Hypothalamus (tissue), 51 donors: ENCODE data around the gene ATXN1.
"Not testable (repeated sequence)": the region's sequence is repeated elsewhere in the genome, so short reads cannot be mapped to it uniquely, and the experiment has no call there.

Experiments
- DNase-seq, 51 donors: peaks; one replicate each; lab custom pipeline; 2025; lab: John Stamatoyannopoulos, UW

Gene ATXN1

DNA sequence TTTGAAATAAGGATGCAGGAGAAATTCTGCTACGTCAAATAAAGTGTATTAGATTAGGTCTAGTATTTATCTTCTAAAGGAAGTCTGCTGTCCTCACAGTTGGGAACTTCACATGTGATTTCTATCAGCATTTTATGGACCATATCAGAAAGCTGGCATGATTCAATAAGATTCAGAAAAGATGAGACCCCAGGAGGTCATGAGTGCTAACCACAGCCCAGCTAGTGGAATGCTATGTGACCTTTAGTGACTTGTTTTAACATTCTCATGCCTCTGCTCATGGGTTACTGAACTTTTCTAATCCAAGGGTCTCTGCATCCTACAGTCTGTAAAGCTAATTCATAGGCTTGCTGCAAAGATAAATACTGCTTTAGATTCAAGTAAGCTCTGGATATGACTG, 372.8 kb downstream of the ATXN1 start:
- no peak for DNase-seq

DNA sequence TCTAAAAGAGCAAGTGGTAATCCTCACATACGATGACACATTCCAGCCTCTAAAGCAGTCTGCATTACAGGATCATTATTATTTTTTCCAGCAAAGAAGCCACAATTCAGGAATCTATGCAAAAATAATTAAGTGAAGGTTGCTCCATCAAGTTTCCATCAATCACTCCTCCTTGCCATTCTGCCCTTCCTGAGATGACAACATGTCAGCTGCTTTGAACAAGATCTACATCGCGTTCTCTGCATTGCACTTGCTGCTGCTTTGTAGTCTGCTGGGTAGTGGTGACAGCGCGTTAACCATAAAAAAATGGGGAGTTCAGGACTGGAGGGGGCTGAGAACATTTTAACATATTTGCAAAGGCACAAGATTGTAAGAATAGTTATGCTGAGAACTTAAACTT, 375.2 kb downstream of the ATXN1 start:
- DNase-seq, result no peak

DNA sequence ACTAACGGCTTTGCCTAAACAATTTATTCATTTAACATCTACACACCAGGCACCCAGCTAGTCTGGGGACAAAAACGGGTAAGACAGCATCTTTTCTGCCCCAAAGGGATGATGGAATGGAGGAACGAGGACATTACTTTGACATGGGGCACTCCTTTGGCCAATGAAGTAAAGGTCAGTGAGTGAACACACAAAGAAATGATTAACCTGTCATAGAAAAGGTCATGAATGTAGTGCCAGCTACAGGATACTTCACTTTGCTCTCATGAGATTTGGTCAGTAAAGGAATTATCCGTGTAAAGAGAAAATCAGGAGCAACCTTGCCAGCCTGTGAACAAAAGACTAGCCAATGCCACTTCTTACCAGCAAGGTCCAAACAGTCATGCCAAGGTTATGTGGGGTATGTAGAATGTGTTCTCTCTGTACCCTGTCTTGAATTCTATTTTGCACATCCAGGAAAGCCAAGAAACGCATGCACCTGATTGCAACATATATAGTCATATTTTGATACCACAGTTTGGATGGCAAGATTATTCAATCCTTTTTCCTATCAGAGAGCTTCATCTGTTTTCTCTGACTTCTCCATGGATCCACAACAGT, 377.6 kb downstream of the ATXN1 start:
- DNase-seq, result no peak

DNA sequence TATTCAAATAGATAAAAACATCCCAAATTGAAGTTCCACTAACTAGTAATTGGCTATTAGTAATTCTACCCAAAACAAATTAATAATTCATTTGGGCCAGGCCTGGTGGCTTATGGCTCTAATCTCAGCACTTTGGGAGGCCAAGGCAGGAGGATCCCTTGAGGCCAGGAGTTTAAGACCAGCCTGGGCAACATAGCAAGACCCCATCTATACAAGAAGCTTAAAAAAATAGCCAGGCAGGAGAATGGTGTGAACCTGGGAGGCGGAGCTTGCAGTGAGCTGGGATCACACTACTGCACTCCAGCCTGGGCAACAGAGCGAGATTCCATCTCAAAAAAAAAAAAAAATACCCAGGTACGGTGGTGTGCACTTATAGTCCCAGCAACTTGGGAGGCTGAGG, 379.3 kb downstream of the ATXN1 start:
- DNase-seq, result not testable (repeated sequence)

DNA sequence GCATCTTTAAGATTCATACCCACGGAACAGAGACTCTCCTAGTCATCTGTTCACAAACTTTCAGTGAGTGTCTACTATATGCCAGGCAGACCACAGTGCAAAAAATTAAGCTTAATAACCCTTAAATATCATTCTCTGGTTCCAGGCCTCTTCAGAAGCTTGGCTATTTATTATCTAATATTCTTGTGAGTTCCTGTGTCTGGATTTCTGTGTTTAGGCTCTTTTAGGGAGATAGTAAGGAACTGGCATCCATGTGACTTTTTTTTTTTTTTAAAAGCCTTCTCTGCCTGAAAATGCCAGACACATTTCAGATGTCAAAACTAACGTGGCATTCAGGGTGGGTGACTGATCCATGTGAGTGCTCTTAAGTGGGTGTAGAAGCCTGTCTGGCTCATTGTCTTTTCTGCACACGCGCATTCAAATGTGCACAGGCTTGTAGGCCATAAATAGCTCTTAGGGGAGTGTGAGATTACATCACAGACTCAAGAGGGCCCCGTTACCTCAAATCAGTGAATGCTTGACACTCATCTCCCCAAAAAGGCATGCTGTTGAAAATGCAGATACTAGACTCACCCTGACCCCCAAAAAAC, 380.9 kb downstream of the ATXN1 start:
- peak in 2 of 51 donors; percentile 38 to 42 for DNase-seq

DNA sequence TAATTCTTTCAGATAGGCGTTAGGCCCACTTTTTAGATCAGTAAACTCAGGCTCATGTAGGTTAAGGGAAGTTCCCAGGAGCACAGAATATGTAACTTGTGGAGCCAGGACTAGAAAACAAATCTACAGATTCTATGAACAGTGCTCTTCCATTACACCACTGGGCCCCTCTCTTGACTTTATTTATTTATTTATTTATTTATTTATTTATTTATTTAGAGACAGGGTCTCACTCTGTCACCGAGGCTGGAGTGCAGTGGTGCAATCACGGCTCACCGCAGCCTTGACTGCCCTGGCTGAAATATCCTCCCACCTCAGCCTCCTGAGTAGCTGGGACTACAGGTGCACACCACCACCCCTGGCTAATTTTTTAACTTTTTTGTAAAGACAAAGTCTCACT, 382.9 kb downstream of the ATXN1 start:
- not testable (repeated sequence) for DNase-seq

DNA sequence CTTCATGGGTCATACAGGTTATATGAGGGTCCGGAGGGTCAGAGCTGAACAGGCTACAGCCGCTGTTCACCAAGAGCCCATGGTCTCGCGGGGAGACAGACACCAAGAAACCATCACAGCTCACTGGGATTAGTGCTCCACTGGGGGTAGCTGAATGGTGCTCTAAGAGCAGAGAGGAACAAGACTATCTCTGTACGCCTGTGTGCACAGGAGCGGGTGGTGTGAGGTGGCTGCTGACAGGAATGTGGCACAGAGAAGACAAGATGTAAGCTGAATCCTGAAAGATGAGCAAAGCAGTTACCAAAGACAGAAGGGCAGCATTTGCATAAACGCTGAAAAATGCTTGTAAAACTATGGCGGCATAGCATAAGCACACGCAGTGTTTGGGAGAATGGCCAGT, 383.8 kb downstream of the ATXN1 start:
- no peak for DNase-seq

DNA sequence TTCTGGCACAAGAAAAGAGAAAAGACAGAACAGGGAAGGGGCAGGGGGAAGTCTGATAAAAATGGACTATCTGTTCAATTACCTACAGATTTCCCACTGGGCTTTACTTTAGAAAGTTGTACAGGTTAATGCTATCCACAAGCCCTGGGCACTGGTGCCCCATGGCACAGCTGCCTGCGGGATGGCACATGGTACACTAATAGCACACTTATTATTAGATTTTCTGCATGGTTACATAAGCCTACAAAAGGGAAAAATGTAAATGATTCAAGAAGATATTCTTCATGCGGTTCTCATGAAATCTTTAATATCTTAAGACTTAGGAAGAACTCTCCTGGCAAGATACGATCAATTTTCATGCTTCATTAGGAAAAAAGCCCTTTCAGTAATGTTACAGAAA, 385.4 kb downstream of the ATXN1 start:
- DNase-seq, result no peak

DNA sequence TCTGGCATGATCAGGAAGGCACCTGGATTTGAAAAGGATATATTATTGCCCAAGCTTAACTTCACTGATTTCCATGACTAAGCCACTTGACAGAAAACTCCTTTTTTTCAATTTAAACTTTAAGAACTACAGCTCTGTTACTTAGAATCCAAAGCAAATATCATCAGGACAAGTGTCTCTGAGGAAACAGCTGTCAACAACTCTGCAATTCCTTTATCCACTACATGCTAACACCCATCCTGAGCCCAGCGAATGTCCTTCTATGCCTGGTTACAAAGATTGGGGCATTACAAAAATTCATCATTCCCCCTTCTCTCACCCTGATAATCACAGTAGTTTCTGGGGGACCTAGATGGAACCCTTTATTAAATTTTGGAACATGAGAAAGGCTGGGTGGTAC, 386.1 kb downstream of the ATXN1 start:
- peak in 1 of 51 donors; percentile 75 for DNase-seq

DNA sequence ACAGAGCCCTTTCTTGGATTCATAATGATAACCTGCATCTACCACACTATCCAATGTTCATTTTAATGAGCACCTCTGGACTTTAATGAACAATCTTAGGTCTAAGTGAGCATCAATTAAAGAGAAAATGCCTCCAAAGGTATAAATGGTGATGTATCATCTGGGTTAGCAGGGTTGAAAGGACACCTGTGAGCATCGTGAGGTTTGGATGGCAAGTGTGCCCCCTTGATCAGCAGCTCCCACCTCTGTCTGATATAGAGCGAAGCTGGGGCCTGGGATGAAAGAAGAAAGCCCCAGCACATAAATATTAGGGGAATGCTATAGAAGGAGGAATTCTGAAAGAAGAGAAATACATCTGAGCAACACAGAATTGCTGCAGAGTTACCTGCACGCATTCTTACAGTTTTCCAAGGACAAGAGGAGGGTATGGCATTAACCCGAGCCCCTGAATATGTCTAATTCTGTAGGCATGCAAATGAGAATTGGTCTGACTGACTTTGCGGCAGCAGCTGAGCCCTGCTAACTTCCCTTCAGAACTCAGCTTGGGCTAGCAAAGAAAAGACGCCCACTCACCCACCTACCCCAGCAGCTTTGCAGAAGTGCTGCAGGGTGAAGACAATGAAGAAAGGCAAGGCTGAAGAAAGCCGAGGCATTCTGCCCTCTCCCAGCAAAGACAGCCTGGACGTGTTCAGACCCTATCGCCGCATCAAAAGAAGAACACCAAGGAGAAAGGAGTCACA, 386.6 kb downstream of the ATXN1 start:
- DNase-seq, result peak in 4 of 51 donors; percentile 3 to 75 (median 6)

DNA sequence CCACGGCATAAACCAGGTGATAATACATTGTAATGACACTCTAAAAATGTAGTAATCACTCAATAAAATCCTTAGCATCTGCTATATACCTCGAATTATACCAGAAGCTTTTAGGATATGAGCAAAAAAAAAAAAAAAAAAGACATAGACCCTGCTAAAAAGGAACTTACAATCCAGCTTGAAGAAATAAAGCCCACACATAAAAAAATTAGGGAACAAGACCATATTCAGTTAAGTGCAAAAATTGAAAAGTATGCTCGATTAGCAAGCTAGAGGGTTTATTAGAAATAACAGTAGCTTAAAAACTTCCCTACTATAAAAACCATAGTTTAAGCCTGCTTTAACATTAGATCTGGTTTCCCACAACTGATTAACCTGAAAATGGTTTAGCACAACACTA, 387.2 kb downstream of the ATXN1 start:
- no peak for DNase-seq

DNA sequence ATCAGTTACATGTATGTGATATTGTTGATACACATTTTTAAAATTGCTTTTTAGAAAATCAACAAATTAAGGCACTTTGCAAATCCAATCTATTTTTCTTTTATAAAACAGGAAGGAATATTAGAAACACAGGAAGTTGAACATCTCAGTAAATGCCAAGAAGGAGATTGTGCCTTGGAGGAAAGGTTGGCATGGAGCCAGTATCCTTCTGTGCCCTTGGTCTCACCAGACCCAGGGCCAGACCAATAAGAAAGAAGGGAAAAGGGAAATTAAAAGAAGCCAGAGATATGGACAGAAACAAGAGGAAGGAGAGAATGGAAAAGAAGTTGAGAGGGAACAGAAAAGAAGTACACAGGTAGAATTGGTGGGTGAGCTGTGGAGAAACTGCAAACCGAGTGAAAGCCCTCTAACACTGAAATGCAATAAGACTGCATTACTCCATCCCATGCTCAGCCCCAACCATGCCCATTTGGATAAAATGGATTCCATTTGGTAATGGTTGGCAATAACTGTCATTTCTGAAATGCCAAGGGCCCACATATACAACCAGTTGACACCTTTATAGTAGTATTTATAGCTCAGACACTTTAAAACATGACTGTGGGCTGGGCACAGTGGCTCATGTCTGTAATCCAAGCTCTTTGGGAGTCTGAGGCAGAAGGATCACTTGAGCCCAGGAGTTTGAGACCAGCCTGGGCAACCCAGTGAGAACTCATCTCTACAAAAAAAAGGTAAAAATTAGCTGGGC, 389.1 kb downstream of the ATXN1 start:
- no peak for DNase-seq

DNA sequence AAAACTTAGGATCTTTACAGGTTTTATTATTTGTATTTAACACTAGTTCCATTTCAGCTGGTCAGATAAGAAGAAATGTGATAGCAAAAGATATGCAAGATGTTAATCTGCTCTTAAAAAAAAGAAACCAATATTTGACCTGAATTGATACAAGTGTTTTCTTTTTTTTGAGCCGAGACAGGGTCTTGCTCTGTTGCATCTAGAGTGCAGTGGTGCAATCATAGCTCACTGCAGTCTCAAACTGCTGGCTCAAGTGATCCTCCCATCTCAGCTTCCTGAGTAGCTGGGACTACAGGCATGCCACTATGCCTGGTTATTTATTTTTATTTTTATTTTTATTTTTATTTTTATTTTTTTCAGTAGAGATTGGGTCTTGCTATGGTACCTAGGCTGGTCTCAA, 389.9 kb downstream of the ATXN1 start:
- DNase-seq, result no peak

DNA sequence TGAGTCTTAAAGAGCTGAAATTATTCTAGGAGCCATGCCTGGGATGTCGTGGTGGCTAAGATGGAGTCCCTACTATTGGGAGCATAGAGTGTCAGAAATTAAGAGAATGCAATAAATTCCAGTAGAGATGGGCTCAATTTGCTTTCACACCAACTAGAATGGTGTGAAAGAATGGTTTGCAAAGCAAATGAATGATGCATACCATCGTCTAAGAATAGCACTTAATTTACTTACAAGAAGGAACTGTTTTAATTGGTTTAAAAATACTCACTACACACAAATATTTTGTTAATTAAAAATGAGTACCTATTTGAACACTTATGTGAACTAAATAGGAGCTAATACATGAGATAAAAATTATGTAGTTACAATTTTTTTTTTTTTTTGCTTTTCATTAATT, 390.3 kb downstream of the ATXN1 start:
- DNase-seq, result no peak

DNA sequence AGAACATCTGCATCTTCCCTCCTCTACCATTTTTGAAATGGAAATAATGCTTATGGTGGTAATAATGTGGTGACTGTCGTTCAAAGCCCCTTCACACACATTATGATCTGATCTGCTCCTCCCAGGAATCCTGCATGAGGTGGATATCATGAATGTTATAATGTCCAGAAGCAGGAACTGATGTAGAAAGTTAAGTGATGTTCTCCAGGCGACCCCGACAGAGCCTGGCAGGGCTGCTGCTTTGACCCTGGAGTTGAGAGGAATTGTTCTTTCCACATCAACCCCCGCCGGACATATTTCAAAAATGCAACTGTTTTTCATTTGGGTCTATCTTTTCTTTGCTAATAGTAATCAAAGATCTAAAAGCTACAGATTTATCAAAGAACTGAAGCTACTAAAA, 391.3 kb downstream of the ATXN1 start:
- no peak for DNase-seq

DNA sequence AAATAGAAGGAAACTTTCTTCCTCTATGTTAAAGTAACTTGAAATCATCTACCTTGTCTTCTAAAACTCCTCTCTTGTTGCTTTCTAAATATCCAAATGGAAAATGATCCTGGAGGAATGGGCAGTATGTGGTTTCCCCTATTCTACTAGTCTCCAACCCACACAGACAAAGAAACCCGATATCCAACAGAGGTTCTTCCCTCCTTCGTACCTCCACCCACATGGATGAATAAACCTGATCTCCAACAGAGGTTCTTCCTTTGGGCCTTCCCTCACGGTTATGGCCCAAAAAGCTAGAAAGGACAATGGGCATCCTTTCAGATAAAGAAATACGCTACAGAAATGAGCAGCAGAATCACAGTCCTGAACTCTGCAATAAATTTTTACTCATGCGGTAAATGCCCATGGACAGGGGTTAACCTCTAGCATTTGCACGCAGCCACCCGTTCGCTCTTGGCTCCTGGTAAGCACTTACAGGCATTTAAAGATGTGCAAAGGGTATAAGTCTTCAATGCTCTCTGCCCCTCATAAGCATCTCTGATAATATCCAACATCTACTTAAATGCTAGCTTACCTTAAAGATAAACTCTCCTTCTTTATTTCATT, 392.0 kb downstream of the ATXN1 start:
- no peak for DNase-seq

DNA sequence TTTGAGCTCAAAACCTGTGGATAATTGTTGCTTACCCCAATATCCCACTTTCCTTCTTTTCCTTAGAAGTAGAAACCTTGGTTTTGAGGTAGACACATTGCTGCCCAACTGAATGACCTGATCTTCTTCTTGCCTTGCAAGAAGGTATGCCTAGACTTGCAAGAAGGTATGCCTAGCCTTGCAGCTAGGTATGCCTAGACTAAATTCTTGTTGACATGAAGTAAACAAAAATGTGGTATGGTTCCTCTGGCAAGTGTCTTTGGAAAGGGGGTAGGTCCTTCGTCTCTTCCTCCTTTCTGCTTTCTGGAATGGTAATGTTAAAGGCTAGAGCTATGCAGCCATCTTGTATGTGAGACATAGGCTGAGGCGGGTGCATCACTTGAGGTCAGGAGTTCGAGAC, 393.7 kb downstream of the ATXN1 start:
- no peak for DNase-seq

DNA sequence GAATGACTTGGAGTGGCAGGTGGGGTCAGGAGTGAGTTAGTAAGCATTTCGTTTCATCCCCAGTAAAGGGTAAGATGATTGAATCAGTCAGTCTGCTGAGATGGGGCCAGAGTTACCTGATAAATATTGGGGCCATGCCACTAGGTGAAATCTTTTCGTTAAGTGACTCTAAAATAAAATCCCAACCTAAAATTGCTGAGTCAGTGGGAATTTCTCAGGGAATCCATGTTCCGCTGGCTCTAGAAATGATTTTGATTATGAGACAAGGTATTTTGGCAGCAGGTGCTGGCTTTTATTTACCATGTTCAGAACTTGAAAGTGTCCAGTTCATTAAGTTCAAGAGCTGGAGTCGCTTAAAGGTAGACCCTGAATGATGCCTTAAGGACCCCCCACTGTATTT, 397.5 kb downstream of the ATXN1 start:
- DNase-seq, result no peak

DNA sequence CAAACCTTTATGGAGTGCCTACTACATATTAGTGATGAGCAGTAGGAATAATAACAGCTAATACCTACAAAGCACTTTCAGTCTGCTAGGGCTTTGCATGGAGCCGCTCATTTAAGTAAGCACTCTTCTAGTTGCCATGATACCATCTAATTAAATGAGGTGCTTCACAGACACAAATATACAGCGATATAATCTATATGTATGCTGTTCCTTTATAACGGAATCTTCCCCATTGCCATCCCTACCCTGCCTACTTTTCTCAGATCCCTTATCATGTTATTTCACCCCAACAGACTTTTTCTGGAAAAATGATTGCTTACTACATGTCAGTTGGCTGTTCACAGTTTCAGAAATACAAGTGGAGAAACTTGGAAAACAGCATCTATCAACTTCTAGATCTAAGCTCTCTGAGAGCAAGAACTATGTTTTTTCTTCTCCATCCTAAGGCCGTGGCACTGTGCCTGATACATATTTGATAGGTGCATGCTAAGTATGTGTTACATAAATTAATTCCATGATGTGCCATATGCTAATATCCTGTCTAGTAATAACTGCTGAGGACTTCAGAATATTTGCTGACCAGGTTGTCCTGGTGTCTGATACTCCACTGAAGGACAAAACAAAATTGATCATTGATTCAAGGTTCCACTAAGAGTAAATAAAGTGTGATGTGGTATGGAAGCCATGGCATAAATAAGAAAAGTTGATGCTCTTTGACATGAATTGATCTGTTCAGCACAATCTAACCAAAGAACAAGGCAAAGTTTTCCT, 398.3 kb downstream of the ATXN1 start:
- no peak for DNase-seq

DNA sequence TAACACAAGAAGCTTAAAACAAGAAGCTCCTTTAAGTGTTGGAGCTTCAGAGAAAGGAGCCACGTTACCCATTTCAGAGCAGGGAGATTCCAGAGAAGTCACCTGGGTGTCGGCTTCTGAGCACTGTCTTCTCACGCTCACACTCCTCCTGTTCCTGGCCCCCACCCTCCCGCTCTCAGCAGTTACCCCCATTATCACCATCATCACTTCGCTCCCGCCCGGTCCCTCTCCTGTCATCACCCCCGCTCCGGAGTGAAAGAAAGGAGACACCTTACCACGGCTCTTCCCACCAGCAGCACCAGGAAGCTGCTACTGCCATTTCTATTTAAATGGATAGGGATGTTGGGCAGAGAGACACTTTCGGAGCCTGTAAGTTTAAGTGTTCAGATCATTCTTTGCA, 399.0 kb downstream of the ATXN1 start:
- DNase-seq, result no peak
